Endometrial microvascular endothelial cells (primary cell): ENCODE data around the gene CARMIL3. TPM values are rescaled to one million over a fixed set of nuclear protein-coding genes. Genes with fewer than 3 reads are reported as not detected.

Source experiments
- in situ Hi-C: cut with HindIII; loops from 2 replicates; pipeline ENCODE4 v1.10.0; 2017; ENCODE audit warnings: low sequenced_read_pairs, low pct_unique_long_range_greater_than_20kb; ENCODE audit errors: inconsistent ontology term
- total RNA-seq: library from RNA; depleted of rRNA; stranded (reverse); fragments of >200 nt; gene quantifications from one replicate; pipeline ENCODE4 v1.2.3, GENCODE V29; 2015; ENCODE audit errors: inconsistent ontology term

The CARMIL3 gene
- total RNA-seq, 1 donor from 2014 or later = not detected

DNA sequence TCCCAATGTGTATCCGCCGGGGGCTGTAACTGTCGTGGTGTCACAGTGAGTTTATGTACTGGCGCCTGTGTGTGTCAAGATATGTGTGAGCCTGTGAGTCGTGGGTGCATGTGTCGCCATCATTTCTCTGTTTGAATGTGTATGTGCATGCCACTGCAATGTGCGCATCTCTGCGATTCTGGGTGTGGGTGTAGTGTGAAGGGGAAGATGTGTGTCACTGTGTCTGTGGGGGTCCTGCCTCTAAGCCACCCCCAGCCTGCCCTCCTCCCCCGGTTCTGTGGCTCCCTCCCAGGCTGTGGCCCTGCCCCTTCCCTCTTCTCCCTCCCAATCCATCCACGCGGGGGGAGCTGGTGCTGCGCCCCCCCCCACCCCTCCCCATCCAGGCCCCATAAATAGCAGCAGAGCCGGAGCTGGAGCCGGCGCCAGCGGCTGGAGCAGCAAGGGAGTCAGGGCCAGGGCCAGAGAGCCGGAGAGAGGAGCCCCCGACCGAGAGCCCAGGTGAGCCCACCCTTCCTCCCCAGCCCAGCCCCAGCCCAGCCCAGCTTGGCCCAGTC lies 19.4 kb downstream of the CARMIL3 start, which contains the start of gene CPNE6:
Gene CPNE6 (plus strand): TSS at position 419 of the 554 bp plus-strand sequence. CDS start 1,375 bp downstream, outside the sequence.
- in situ Hi-C loops = no loop called here

DNA sequence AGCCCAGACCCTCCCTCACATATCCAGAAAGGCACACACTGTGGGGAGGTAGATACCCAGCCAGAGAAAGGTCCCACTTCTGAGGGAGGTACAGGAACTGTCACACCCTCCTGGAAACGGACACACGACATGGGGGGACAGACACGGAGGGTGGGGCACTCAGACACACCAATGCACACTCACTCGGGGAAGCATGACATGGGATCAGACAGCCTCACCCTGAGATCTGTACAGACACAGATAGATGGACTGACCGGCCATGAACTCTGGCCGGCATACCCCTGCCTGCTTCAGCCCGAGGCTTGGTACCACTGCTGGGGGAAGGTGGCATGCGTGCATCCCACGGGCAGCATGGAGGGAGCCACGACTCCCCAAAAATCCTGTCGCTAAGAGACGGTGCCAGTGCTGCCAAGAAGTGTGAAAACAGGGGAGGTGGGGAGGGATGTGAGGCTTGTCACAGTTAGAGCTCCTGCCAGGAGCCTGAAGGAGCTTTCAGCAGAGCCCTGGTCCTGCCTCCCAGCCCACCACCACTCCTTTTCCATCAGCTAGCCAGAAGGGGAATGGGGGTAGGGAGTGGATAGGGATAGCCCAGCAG lies 20.1 kb downstream of the CARMIL3 start:
- in situ Hi-C loops = no loop called here

DNA sequence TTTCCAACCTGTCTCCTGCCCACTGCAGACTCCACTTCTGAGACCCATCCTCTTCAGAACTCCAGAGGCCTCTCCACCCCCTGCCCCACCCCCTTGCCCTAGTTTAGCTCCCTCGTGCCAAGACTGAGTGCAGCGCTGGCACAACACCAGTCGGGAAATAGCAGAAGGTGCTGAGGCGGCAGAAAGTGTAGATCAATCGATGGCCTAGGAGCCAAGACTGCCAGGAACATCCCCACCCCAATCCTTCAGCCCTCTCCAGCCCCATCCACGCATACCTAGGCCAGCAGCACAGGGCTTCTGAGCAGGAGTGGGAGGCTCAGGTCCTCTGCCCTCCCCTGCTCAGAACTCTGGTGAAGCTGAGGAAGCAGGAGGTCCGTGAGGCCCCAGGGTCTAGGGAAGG lies 20.6 kb downstream of the CARMIL3 start:
- in situ Hi-C loops = no loop called here

- in situ Hi-C loops = no loop called here
These were observed 21.4 kb downstream of the CARMIL3 start for GRCh38 chr14:24072881-24073877.

DNA sequence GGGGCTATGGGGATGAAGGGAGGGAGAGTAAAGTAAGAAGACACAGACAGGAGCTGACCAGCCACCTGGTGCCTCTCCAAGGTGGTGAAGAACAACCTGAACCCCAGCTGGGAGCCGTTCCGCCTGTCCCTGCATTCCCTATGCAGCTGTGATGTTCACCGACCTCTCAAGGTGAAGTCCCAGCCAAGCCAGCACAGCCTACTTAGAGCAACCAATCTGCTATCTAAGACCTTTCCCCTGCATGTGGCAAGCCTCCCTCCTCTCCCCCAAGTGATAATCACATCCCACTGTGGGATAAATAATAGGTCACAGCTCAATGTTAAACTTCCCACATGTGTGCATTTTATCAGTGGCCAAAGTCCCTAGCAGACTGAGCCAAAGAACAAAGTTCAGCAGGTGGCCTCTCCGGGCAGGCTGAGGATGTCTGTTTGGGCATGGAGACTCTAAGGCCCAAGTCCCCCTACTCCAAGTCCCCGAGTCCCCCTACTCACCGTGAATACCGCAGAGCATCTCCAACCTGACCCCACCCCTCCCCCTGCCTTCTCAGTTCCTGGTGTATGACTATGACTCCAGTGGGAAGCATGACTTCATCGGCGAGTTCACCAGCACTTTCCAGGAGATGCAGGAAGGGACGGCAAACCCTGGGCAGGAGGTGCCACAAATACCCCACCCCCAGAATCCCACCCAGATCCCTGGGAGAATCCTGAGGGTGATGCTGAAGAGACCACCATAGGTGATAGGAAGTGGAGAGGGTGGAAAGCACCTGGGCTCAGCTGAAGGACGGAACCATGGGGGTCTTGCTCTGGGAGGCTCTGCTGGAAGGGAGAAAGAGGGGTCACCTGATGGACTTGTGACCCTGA lies 23.0 kb downstream of the CARMIL3 start:
- in situ Hi-C loops = no loop called here

GRCh38 chr14:24075485-24076301 lies 23.9 kb downstream of the CARMIL3 start:
- in situ Hi-C loops = no loop called here

GRCh38 chr14:24076302-24076601 lies 24.4 kb downstream of the CARMIL3 start:
- in situ Hi-C loops = no loop called here

GRCh38 chr14:24077086-24077485 lies 25.3 kb downstream of the CARMIL3 start:
- in situ Hi-C loops = no loop called here

- in situ Hi-C loops = no loop called here
These were observed 26.3 kb downstream of the CARMIL3 start for GRCh38 chr14:24078146-24078545.

DNA sequence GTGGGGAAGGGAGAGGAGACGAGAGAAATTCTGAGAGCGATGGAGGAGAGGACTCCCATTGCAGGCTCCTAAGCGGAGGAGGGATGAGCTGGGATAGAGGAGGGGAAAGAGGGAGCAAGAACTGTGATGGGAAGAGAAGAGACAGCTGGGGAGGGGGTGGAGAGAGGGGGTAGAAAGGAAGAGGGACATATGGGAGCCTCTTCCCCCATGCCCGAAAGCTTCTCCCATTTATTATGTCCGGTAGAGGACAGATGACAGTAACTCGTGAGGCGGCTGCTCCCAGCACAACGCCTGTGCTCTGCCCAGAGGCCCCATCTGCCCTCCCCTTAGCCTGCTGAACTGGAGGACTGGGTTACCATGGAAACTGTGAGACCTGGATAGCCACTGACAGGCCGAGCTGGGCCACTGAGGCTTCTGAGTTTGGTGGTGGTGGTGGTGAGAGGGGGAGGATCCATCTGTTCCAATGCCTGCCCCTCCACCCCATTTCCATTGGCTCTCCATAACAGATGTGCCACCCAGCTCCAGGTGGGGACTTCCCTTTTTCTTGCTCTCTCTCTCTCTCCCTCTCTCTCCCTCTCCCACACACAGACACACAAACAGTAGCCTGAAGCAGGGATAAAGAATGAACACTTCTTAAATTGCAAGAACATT lies 27.8 kb downstream of the CARMIL3 start:
- in situ Hi-C loops = no loop called here

DNA sequence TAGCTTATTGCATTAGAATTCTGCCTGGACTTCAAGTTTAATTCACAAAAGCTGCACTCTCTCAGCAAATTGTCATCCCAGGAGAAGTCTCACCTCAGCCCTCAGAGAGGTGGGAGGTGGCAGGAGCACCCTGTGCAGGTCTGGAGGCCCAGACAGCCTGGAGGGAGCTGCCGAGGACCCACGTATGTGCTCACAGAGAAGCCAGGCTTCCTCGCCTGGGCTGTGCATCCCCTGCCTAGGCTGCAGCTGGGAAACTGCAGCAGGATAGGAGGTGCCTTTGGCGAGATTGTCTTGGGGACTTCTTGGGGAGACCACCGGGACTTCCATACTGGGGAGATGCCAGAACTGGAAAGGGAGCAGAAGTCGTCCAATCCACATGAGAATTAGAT lies 28.3 kb downstream of the CARMIL3 start:
- in situ Hi-C loops = no loop called here

DNA sequence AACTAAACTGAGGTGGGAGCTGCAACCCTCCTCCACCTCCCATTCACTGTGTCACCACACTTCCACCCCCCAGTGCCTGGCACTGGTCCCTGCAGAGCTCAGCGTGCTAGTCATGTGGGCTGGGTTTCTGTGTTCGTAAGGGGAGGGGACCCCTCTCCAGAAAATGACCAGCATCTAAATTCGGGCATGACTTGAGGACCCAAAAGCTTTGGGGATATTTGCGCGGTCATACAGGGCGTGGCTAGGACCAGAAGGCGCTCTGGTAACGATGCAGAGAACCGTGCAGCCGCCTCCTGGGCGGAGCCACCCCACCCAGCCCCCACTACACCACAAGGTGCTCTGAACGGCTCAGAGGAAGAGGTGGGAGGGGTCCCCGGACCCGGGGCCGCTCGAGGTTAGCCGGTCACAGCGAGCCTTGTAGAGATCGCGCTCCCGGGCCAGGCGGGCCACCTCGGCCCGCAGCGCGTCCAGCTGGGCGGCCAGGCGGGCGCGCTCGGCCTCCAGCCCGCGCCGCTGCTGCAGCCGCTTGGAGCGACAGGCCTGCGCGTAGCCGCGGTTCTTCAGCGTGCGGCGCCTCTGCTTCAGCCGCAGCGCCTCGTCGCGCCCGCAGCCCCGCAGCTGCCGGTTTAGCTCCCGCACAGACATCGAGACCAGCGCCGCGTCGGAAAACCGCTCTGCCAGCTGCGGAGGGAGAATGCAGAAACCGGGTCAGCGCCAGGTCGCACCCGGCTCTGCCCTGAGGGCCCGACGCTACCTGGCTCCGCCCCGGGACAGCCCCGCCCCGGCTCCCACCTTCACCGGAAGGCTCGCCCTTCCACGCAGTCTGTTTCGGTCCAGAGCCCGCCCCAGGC lies 29.3 kb downstream of the CARMIL3 start:
- in situ Hi-C loops = no loop called here

- in situ Hi-C loops = no loop called here
These were observed 30.0 kb downstream of the CARMIL3 start for GRCh38 chr14:24081739-24082211.

- in situ Hi-C loops = no loop called here
These were observed 30.7 kb downstream of the CARMIL3 start for GRCh38 chr14:24082411-24083080.

- in situ Hi-C loops = no loop called here
These were observed 31.7 kb downstream of the CARMIL3 start for GRCh38 chr14:24083462-24083861.

DNA sequence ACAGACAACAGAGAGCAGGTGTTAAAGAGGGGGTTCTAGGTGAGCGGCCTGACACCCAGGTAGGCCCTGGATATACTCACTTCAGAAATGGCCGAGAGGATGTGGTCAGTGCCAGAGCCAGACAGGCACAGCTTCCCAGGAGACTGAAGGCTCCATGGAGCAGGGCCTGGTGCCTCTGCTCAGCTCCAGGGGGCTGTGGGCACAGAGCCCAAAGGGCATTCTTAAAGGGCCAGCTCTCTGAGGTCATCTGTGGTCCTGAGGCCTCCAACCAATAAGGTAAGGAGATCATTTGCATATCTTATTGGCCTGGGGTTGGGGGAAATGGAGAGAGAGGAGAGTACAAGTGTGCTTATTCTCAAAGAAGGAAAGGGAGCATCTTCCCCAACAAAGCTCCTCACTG lies 32.6 kb downstream of the CARMIL3 start:
- in situ Hi-C loops = no loop called here
